ENCODE data around the gene METTL26. TPM values are rescaled to one million over a fixed set of nuclear protein-coding genes. Genes with fewer than 3 reads are reported as not detected.

The METTL26 gene
- total RNA-seq, 2 experiments from 2014 or later = 119 to 133 TPM

DNA sequence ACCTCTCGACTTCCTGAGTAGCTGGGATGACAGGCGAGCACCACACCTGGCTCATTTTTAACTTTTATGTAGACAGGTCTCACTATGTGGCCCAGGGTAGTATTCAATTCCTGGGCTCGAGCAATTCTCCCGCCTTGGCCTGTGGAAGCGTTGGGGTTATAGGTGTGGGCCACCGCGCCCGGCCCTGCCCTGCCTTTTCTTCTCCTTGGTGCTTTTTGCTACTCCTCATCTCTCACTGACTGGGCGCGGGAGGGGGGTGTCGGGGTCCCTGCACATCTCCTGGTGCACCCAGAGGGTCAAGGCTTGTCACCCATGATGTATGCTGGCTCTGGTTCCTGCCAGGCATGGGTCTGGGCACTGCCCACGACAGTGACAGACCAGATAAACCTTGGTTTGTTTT, 8.5 kb upstream of the METTL26 start:
- POLR2A ChIA-PET = interaction anchor here (0.6 to 0.7 kb wide), 2 partner anchors 30 to 244 kb away, joined by 3 read pairs; partner anchors contain the start of gene RHBDL1
- Mint-ChIP-seq H3K36me3 (ENCODE audit: low read depth) (peaks cover 7% of the 10 kb centered on the region), H3K4me3 (peak overlapping the region; percentile 78), H3K4me1 (ENCODE audit: low read depth) (peaks cover 17% of the 10 kb centered on the region), H3K27ac (no peak overlapping the region), H3K27me3 (no peaks in the 10 kb centered on the region), H3K9me3 (no peaks in the 10 kb centered on the region)
- CTCF ChIA-PET = no interaction called here
- ATAC-seq = no peak
- DNase-seq = no peak
- TF ChIP-seq, protein P1, sequence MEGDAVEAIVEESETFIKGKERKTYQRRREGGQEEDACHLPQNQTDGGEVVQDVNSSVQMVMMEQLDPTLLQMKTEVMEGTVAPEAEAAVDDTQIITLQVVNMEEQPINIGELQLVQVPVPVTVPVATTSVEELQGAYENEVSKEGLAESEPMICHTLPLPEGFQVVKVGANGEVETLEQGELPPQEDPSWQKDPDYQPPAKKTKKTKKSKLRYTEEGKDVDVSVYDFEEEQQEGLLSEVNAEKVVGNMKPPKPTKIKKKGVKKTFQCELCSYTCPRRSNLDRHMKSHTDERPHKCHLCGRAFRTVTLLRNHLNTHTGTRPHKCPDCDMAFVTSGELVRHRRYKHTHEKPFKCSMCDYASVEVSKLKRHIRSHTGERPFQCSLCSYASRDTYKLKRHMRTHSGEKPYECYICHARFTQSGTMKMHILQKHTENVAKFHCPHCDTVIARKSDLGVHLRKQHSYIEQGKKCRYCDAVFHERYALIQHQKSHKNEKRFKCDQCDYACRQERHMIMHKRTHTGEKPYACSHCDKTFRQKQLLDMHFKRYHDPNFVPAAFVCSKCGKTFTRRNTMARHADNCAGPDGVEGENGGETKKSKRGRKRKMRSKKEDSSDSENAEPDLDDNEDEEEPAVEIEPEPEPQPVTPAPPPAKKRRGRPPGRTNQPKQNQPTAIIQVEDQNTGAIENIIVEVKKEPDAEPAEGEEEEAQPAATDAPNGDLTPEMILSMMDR (IDR thresholded peaks at IDR 0.05) = no peak
- intact Hi-C loops (cut with micrococcal nuclease) = no loop called here

DNA sequence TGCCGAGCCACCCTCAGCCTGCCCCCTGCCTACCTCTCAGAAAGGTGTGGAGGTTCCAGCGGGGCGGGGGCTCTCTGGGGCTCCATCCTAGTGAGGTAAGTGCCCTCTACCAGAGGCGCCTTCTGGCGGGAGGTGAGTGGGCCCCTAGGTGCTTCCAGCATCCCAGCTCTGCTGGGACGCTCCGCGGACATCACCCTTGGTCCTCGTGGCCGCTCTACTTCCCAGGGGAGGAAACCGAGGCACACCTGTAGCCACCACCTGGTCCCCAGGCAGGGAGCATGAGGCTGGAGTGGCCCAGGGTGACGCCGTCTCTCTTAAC, 6.9 kb upstream of the METTL26 start:
- no peak for DNase-seq

DNA sequence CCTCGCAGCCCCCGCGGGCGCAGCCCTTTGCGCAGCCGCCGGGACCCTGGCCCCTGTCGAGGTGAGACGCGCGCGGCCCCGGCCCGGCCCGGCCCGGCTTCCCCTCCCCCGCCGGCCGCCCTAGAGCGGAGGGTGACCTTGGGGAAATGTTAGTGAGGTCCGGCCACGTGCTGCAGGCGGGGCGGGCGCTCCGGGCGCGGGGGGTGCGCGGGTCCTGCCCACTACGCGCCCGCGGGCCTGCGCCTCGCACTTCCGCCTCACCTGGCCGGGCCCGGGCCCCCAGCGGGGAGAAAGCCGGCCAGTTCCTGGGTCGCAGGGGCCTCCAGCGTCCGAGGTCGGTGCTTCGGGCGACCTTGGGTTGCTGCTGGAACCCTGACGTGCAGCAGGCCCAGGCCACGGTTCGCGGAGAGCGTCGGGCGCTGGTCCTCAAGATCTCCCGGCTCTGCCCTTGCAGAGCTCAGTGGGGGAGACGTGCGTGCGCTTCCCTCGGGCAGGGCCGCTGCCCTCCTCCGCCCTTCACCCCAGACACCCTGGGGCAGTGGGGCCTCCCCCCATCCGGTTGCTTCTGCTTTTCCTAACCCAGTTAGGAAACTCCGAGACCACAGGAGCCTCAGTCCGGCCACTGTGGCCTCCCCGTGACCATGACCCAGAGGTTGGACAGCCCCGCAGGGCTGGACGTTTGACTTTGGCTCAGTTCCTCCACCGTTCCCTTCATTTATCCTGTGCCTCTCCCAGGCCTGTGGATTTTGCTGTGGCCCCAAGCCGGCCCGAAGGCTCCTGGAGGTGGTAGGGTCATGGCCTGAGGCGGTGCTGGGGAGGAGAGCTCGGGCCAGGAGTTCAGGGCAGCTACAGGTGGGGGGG, 6.3 kb upstream of the METTL26 start:
- H3K27me3 Mint-ChIP-seq = no peaks in the 10 kb centered on the region
- ATAC-seq (peak; percentile 42), DNase-seq (peak; percentile 47)
- peak overlapping the region; percentile 78 for H3K4me3 Mint-ChIP-seq
- peaks cover 19% of the 10 kb centered on the region for H3K4me1 Mint-ChIP-seq (ENCODE audit: low read depth)
- CTCF ChIA-PET = no interaction called here
- H3K9me3 Mint-ChIP-seq = no peaks in the 10 kb centered on the region
- H3K27ac Mint-ChIP-seq = peak overlapping the region; percentile 48
- POLR2A ChIA-PET = interaction anchor here (0.6 to 1.5 kb wide), 4 partner anchors 9 to 80 kb away, joined by 3 to 5 read pairs (median 3); no protein-coding TSS in a partner anchor
- intact Hi-C loops (cut with micrococcal nuclease) = no loop called here
- TF ChIP-seq, protein P1 (IDR thresholded peaks at IDR 0.05) = no peak
- H3K36me3 Mint-ChIP-seq (ENCODE audit: low read depth) = peaks cover 7% of the 10 kb centered on the region

More for the DNA sequence above, 6.9 kb upstream of the METTL26 start:
- TF ChIP-seq, protein P1 (IDR thresholded peaks at IDR 0.05) = no peak
- H3K4me3 Mint-ChIP-seq = peak overlapping the region; percentile 78
- peak overlapping the region; percentile 48 for H3K27ac Mint-ChIP-seq
- H3K36me3 Mint-ChIP-seq (ENCODE audit: low read depth) = peaks cover 7% of the 10 kb centered on the region
- intact Hi-C loops (cut with micrococcal nuclease) = no loop called here
- no peaks in the 10 kb centered on the region for H3K27me3 Mint-ChIP-seq
- no peaks in the 10 kb centered on the region for H3K9me3 Mint-ChIP-seq
- ATAC-seq = no peak
- CTCF ChIA-PET = no interaction called here
- POLR2A ChIA-PET = interaction anchor here (0.6 to 1.5 kb wide), 3 partner anchors 9 to 79 kb away, joined by 3 to 5 read pairs (median 3); no protein-coding TSS in a partner anchor
- H3K4me1 Mint-ChIP-seq (ENCODE audit: low read depth) = peaks cover 15% of the 10 kb centered on the region

DNA sequence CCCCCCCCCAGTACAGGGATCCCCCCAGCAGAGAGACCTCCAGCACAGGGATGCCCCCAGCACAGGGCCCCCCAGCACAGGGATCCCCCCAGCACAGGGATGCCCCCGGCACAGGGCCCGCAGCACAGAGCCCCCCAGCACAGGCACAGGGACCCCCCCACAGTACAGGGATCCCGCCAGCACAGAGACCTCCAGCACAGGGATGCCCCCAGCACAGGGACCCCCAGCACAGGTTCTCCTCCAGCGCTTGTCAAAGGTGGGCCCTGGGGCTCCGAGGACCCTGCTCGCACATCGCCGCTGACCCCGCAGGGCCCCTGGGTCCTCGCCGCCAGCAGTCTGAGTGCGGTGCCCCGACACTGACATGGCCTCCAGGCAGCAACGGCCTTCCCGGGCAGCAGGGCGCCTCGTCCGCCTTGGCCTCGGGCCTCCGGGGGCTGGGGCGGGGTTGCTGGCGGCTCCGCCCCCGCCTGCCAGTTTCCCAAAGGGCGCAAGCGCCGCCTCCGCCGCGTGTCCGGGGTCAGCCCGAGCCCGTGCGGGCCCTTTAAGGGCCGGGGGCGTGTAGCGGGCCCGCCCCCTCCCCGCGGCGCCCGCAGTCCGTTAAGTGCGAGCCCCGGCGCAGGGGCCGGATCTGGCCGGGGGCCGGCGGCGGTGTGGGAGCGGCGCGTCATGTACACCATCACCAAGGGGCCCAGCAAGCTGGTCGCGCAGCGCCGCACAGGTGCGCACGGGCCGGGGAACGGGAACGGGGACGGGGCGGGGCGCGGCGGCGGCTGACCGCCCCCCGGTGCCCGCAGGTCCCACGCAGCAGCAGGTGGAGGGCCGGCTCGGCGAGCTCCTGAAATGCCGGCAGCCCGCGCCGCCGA, 5.5 kb upstream of the METTL26 start, which contains the start of gene MCRIP2:
MCRIP2 (plus strand) TSS at position 503 of the 863 bp plus-strand sequence; CDS start at position 667, 164 bp downstream.
- Mint-ChIP-seq H3K4me1 (ENCODE audit: low read depth) (peaks cover 18% of the 10 kb centered on the region), H3K27me3 (no peaks in the 10 kb centered on the region), H3K4me3 (peak within 1 kb of the TSS; percentile 78), H3K9me3 (no peaks in the 10 kb centered on the region), H3K36me3 (ENCODE audit: low read depth) (peaks cover 7% of the 10 kb centered on the region), H3K27ac (peak within 1 kb of the TSS; percentile 48)
- CTCF ChIA-PET = no interaction called here
- intact Hi-C loops (cut with micrococcal nuclease) = no loop called here
- DNase-seq (peak; percentile 84), ATAC-seq (peak; percentile 59)
- POLR2A ChIA-PET = interaction anchor here (0.6 to 1.1 kb wide), 3 partner anchors 59 to 573 kb away, joined by 3 read pairs; no protein-coding TSS in a partner anchor
- TF ChIP-seq, protein P1 (IDR thresholded peaks at IDR 0.05) = no peak
